SK-N-SH treated with all-trans-retinoic acid at 6 μM for 48 hours (cell line): ENCODE data around the gene FRMD4A.

ENCODE experiments used
- ATAC-seq: fragments of 200-7000 bp; cut with Tn5 transposase; 3 replicates; pipeline ENCODE4 v1.9.1; 2020; ENCODE audit warnings: mild to moderate bottlenecking, moderate library complexity
- ARNTL ChIP-seq: fragments of 450-650 bp; formaldehyde crosslinking; IDR thresholded peaks from 2 replicates; pipeline ENCODE4 v1.5.0; 2020; ENCODE audit warnings: low read depth, mild to moderate bottlenecking, moderate library complexity, borderline replicate concordance
- BACH2 ChIP-seq: fragments of 250-450 bp; sonication (Bioruptor Pico); IDR thresholded peaks from 2 replicates; pipeline ENCODE4 v1.9.0; 2021; ENCODE audit warnings: mild to moderate bottlenecking, borderline replicate concordance
- CSDC2 ChIP-seq: fragments of 250-450 bp; sonication (Bioruptor Pico); IDR thresholded peaks from 2 replicates; pipeline ENCODE4 v1.5.0; 2020; ENCODE audit warnings: mild to moderate bottlenecking, moderate library complexity
- ESRRG ChIP-seq: fragments of 250-450 bp; sonication (Bioruptor Pico); IDR thresholded peaks from 2 replicates; pipeline ENCODE4 v1.6.1; 2021; ENCODE audit warnings: mild to moderate bottlenecking
- GLIS3 ChIP-seq: fragments of 250-450 bp; sonication (Bioruptor Pico); IDR thresholded peaks from 2 replicates; pipeline ENCODE4 v1.5.0; 2020; ENCODE audit warnings: mild to moderate bottlenecking, moderate library complexity
- ISL1 ChIP-seq: fragments of 250-450 bp; sonication (Bioruptor Pico); IDR thresholded peaks from 2 replicates; pipeline ENCODE4 v2.1.2; 2022; ENCODE audit warnings: mild to moderate bottlenecking, moderate library complexity
- OSR1 ChIP-seq: fragments of 250-450 bp; sonication (Bioruptor Pico); IDR thresholded peaks from 2 replicates; pipeline ENCODE4 v1.8.0; 2022; ENCODE audit warnings: moderate library complexity, mild to moderate bottlenecking, inconsistent platforms
- POU6F1 ChIP-seq: fragments of 250-450 bp; sonication (Bioruptor Pico); IDR thresholded peaks from 2 replicates; pipeline ENCODE4 v1.8.0; 2021; ENCODE audit warnings: low read depth, mild to moderate bottlenecking, moderate library complexity, borderline replicate concordance
- PPARA ChIP-seq: fragments of 250-450 bp; sonication (Bioruptor Pico); IDR thresholded peaks from 2 replicates; pipeline ENCODE4 v1.5.0; 2020; ENCODE audit warnings: mild to moderate bottlenecking, borderline replicate concordance
- RARB ChIP-seq: fragments of 250-450 bp; sonication (Bioruptor Pico); IDR thresholded peaks from 2 replicates; pipeline ENCODE4 v1.8.0; 2021; ENCODE audit warnings: mild to moderate bottlenecking, moderate library complexity
- SNAI2 ChIP-seq: fragments of 250-450 bp; sonication (Bioruptor Pico); IDR thresholded peaks from 2 replicates; pipeline ENCODE4 v1.5.0; 2020; ENCODE audit warnings: mild to moderate bottlenecking, moderate library complexity
- TCF4 ChIP-seq: fragments of 250-450 bp; sonication (Bioruptor Pico); IDR thresholded peaks from 2 replicates; pipeline ENCODE4 v1.8.0; 2021; ENCODE audit warnings: mild to moderate bottlenecking, moderate library complexity, borderline replicate concordance
- TOX ChIP-seq: fragments of 250-450 bp; sonication (Bioruptor Pico); IDR thresholded peaks from 2 replicates; pipeline ENCODE4 v1.8.0; 2021; ENCODE audit warnings: mild to moderate bottlenecking, moderate library complexity, borderline replicate concordance
- TSHZ2 ChIP-seq: fragments of 250-450 bp; sonication (Bioruptor Pico); IDR thresholded peaks from 2 replicates; pipeline ENCODE4 v1.5.0; 2020; ENCODE audit warnings: mild to moderate bottlenecking, moderate library complexity
- ZC3H10 ChIP-seq: fragments of 250-450 bp; sonication (Bioruptor Pico); IDR thresholded peaks from 2 replicates; pipeline ENCODE4 v1.5.1; 2021; ENCODE audit warnings: mild to moderate bottlenecking, moderate library complexity
- ZFP3 ChIP-seq: fragments of 250-450 bp; sonication (Bioruptor Pico); IDR thresholded peaks from 2 replicates; pipeline ENCODE4 v1.5.0; 2020; ENCODE audit warnings: mild to moderate bottlenecking, moderate library complexity
- ZFP30 ChIP-seq: fragments of 450-650 bp; formaldehyde crosslinking; IDR thresholded peaks from 2 replicates; pipeline ENCODE4 v1.5.0; 2022; ENCODE audit warnings: mild to moderate bottlenecking, moderate library complexity
- ZNF565 ChIP-seq: fragments of 450-650 bp; formaldehyde crosslinking; conservative IDR thresholded peaks from 2 replicates; pipeline ENCODE4 v1.5.0; 2020; ENCODE audit warnings: low read depth, mild to moderate bottlenecking, moderate library complexity
- ZNF70 ChIP-seq: fragments of 450-650 bp; formaldehyde crosslinking; IDR thresholded peaks from 2 replicates; pipeline ENCODE4 v1.5.0; 2020; ENCODE audit warnings: mild to moderate bottlenecking, moderate library complexity
- ZNF8 ChIP-seq: fragments of 450-650 bp; formaldehyde crosslinking; IDR thresholded peaks from 2 replicates; pipeline ENCODE4 v1.5.0; 2020; ENCODE audit warnings: mild to moderate bottlenecking, moderate library complexity
- TF ChIP-seq, protein P1 (sequence below): fragments of 250-450 bp; sonication (Bioruptor Pico); IDR thresholded peaks from 2 replicates; pipeline ENCODE4 v1.8.0; 2020; ENCODE audit warnings: mild to moderate bottlenecking, moderate library complexity, borderline replicate concordance
- TF ChIP-seq, protein P2 (sequence below): fragments of 250-450 bp; sonication (Bioruptor Pico); IDR thresholded peaks from 2 replicates; pipeline ENCODE4 v1.5.1; 2020; ENCODE audit warnings: low read depth, mild to moderate bottlenecking, moderate library complexity

The FRMD4A gene

GRCh38 chr10:14306190-14306589, 24.5 kb downstream of the FRMD4A start:
- ATAC-seq = no peak
- TF ChIP-seq, protein P1, sequence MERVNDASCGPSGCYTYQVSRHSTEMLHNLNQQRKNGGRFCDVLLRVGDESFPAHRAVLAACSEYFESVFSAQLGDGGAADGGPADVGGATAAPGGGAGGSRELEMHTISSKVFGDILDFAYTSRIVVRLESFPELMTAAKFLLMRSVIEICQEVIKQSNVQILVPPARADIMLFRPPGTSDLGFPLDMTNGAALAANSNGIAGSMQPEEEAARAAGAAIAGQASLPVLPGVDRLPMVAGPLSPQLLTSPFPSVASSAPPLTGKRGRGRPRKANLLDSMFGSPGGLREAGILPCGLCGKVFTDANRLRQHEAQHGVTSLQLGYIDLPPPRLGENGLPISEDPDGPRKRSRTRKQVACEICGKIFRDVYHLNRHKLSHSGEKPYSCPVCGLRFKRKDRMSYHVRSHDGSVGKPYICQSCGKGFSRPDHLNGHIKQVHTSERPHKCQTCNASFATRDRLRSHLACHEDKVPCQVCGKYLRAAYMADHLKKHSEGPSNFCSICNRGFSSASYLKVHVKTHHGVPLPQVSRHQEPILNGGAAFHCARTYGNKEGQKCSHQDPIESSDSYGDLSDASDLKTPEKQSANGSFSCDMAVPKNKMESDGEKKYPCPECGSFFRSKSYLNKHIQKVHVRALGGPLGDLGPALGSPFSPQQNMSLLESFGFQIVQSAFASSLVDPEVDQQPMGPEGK = no peak
- TF ChIP-seq OSR1 (CRISPR knock-in tag) (no peak), RARB (CRISPR knock-in tag) (no peak), ZNF565 (no peak), PPARA (CRISPR knock-in tag) (no peak), CSDC2 (no peak), GLIS3 (CRISPR knock-in tag) (no peak), ZFP30 (CRISPR knock-in tag) (no peak), SNAI2 (CRISPR knock-in tag) (no peak)
- TF ChIP-seq, protein P2, sequence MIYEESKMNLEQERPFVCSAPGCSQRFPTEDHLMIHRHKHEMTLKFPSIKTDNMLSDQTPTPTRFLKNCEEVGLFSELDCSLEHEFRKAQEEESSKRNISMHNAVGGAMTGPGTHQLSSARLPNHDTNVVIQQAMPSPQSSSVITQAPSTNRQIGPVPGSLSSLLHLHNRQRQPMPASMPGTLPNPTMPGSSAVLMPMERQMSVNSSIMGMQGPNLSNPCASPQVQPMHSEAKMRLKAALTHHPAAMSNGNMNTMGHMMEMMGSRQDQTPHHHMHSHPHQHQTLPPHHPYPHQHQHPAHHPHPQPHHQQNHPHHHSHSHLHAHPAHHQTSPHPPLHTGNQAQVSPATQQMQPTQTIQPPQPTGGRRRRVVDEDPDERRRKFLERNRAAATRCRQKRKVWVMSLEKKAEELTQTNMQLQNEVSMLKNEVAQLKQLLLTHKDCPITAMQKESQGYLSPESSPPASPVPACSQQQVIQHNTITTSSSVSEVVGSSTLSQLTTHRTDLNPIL = no peak

GRCh38 chr10:14304046-14304445, 26.7 kb downstream of the FRMD4A start:
- TF ChIP-seq OSR1 (CRISPR knock-in tag) (no peak), ARNTL (CRISPR knock-in tag) (no peak), TSHZ2 (CRISPR knock-in tag) (no peak), GLIS3 (CRISPR knock-in tag) (no peak), ZC3H10 (CRISPR knock-in tag) (no peak), SNAI2 (CRISPR knock-in tag) (no peak), ISL1 (CRISPR knock-in tag) (no peak), BACH2 (CRISPR knock-in tag) (no peak), ZNF8 (no peak), TCF4 (CRISPR knock-in tag) (no peak), POU6F1 (CRISPR knock-in tag) (no peak)
- TF ChIP-seq, protein P1 = no peak
- no peak for ATAC-seq

DNA sequence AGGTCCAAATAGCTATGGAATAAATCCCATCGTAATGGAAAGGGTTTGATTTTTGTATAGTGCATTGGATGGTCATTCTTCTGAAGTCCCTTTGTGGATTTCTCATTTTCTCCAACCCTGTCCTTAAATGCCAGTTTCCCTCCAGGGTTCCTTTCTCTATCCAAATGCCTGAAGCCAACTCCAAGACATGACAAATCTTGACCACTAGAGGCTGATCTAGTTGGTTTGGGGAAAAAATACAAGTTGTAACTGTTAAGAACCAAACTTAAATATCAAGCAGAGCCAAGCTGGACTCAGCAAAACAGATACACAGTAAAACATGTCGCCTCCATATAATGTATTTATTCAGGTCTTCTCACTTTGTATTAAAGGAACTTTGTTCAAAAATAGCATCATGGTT, 28.7 kb downstream of the FRMD4A start:
- ATAC-seq = peak; percentile 33; the same call in 1 of the 3 replicates
- no peak for TF ChIP-seq TOX (CRISPR knock-in tag)
- TF ChIP-seq ARNTL (CRISPR knock-in tag) = no peak
- TF ChIP-seq ZNF565 = no peak
- TF ChIP-seq TCF4 (CRISPR knock-in tag) = no peak
- TF ChIP-seq ZFP3 (CRISPR knock-in tag) = no peak
- TF ChIP-seq ZNF70 (CRISPR knock-in tag) = no peak
- no peak for TF ChIP-seq SNAI2 (CRISPR knock-in tag)
- no peak for TF ChIP-seq BACH2 (CRISPR knock-in tag)
- no peak for TF ChIP-seq PPARA (CRISPR knock-in tag)
- TF ChIP-seq ISL1 (CRISPR knock-in tag) = no peak
- no peak for TF ChIP-seq ESRRG (CRISPR knock-in tag)
